Hepatocyte (in vitro differentiated cells): ENCODE results near the gene SWAP70.

Experiments
- CTCF ChIP-seq: fragments of 200-600 bp; sonication (generic); IDR thresholded peaks from 2 replicates; pipeline ENCODE4 v1.5.1; 2016; ENCODE audit warnings: antibody characterized with exemption, mild to moderate bottlenecking; ENCODE audit not compliant: poor library complexity
- EZH2 ChIP-seq: fragments of 200-600 bp; sonication (generic); IDR thresholded peaks from 2 replicates; pipeline ENCODE4 v1.6.1; 2016; ENCODE audit warnings: antibody characterized with exemption, mild to moderate bottlenecking, borderline replicate concordance
- EZH2phosphoT487 ChIP-seq: fragments of 200-600 bp; sonication (generic); IDR thresholded peaks from one replicate; pipeline ENCODE4 v1.6.1; 2018; ENCODE audit warnings: antibody characterized with exemption, mild to moderate bottlenecking, low read depth, moderate library complexity; ENCODE audit not compliant: unreplicated experiment, severe bottlenecking

DNA sequence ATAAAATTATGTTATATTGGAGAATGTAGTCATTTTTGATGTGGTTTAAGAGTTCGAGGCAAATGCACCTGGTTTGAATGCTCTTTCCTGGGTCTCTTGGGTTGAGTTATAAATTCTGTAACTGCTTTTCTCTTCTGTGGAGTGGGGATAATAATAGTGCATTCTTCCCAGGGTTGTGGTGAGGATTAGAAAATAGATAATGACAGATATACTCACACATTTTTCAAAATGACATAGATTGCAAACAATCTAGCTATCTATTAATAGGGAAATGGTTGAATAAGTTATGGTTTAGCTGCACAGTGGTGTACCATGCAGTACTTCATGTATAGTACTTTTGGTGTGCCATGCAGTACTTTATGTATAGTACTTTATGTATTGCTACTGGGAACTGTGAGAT, 67.4 kb downstream of the SWAP70 start:
- no peak for TF ChIP-seq CTCF
- no peak for TF ChIP-seq EZH2phosphoT487
- TF ChIP-seq EZH2, result no peak
